Liver (tissue), 3 donors: ENCODE results near the gene TOMM70.

Experiments
- ATF3 ChIP-seq: IDR thresholded peaks from 2 replicates; pipeline ENCODE4 v1.6.1; 2016; ENCODE audit warnings: antibody characterized with exemption
- CTCF ChIP-seq: fragments of 150-350 bp; IDR thresholded peaks from 2 replicates; pipeline ENCODE4 v1.5.1; 2017; ENCODE audit warnings: improper control_type of control experiment, low read depth, low read length; ENCODE audit not compliant: missing input control
- EGR1 ChIP-seq, 2 donors: IDR thresholded peaks; 2 replicates each; pipeline ENCODE4 v1.6.1; 2016 to 2018; ENCODE audit warnings: antibody characterized with exemption in 2 of 2, low read depth in 2 of 2
- FOXA1 ChIP-seq: IDR thresholded peaks from 2 replicates; pipeline ENCODE4 v1.6.1; 2016; ENCODE audit warnings: antibody characterized with exemption
- GABPA ChIP-seq, 2 donors: IDR thresholded peaks in 1 of 2; conservative IDR thresholded peaks in 1 of 2; 2 replicates each; pipeline ENCODE4 v1.6.1; 2016; ENCODE audit warnings: antibody characterized with exemption in 2 of 2, mild to moderate bottlenecking in 1 of 2, moderate library complexity in 1 of 2
- HNF4A ChIP-seq, 2 donors: conservative IDR thresholded peaks; 2 replicates each; pipeline ENCODE4 v1.6.1; 2016; ENCODE audit warnings: antibody characterized with exemption in 2 of 2, mild to moderate bottlenecking in 2 of 2
- JUND ChIP-seq, 2 donors: IDR thresholded peaks; 2 replicates each; pipeline ENCODE4 v1.6.1; 2016; ENCODE audit warnings: antibody characterized with exemption in 2 of 2
- MAX ChIP-seq: IDR thresholded peaks from 2 replicates; pipeline ENCODE4 v1.6.1; 2016; ENCODE audit warnings: antibody characterized with exemption
- RXRA ChIP-seq, 2 donors: IDR thresholded peaks; 2 replicates each; pipeline ENCODE4 v1.6.1; 2017 to 2018; ENCODE audit warnings: antibody characterized with exemption in 2 of 2, mild to moderate bottlenecking in 1 of 2
- SP1 ChIP-seq: IDR thresholded peaks from 2 replicates; pipeline ENCODE4 v1.6.1; 2018; ENCODE audit warnings: antibody characterized with exemption, mild to moderate bottlenecking
- TAF1 ChIP-seq: conservative IDR thresholded peaks from 2 replicates; pipeline ENCODE4 v1.6.1; 2016; ENCODE audit warnings: antibody characterized with exemption, mild to moderate bottlenecking
- YY1 ChIP-seq: IDR thresholded peaks from 2 replicates; pipeline ENCODE4 v1.6.1; 2016; ENCODE audit warnings: antibody characterized with exemption, mild to moderate bottlenecking
- TF ChIP-seq, protein P1 (sequence below): IDR thresholded peaks from 2 replicates; pipeline ENCODE4 v1.6.1; 2016; ENCODE audit warnings: antibody characterized with exemption, mild to moderate bottlenecking
- donor health status: healthy.
- donor health status: healthy.

GRCh38 chr3:100426067-100426682 lies 25.3 kb upstream of the TOMM70 start:
- no peak for TF ChIP-seq CTCF
- no peak for TF ChIP-seq TAF1
- TF ChIP-seq MAX, result no peak
- peak; percentile 22 to 66 for TF ChIP-seq RXRA (IDR thresholded peaks at IDR 0.05)
- TF ChIP-seq GABPA (IDR thresholded peaks at IDR 0.05 in 1 of 2, conservative IDR thresholded peaks at IDR 0.05 in 1 of 2), result no peak
- no peak for TF ChIP-seq ATF3
- TF ChIP-seq JUND (IDR thresholded peaks at IDR 0.05), result peak in 1 of 2 donors; percentile 9
- TF ChIP-seq, protein P1, sequence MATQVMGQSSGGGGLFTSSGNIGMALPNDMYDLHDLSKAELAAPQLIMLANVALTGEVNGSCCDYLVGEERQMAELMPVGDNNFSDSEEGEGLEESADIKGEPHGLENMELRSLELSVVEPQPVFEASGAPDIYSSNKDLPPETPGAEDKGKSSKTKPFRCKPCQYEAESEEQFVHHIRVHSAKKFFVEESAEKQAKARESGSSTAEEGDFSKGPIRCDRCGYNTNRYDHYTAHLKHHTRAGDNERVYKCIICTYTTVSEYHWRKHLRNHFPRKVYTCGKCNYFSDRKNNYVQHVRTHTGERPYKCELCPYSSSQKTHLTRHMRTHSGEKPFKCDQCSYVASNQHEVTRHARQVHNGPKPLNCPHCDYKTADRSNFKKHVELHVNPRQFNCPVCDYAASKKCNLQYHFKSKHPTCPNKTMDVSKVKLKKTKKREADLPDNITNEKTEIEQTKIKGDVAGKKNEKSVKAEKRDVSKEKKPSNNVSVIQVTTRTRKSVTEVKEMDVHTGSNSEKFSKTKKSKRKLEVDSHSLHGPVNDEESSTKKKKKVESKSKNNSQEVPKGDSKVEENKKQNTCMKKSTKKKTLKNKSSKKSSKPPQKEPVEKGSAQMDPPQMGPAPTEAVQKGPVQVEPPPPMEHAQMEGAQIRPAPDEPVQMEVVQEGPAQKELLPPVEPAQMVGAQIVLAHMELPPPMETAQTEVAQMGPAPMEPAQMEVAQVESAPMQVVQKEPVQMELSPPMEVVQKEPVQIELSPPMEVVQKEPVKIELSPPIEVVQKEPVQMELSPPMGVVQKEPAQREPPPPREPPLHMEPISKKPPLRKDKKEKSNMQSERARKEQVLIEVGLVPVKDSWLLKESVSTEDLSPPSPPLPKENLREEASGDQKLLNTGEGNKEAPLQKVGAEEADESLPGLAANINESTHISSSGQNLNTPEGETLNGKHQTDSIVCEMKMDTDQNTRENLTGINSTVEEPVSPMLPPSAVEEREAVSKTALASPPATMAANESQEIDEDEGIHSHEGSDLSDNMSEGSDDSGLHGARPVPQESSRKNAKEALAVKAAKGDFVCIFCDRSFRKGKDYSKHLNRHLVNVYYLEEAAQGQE, result no peak
- TF ChIP-seq EGR1 (IDR thresholded peaks at IDR 0.05; ENCODE audit: low read depth in 2 of 2), result no peak
- TF ChIP-seq YY1, result no peak
- TF ChIP-seq SP1, result peak; percentile 34
- peak; percentile 15 for TF ChIP-seq FOXA1
- TF ChIP-seq HNF4A (conservative IDR thresholded peaks at IDR 0.05), result peak; percentile 67 to 79
